GM12801 (cell line): Measurements from ENCODE around the gene COQ2.

ENCODE experiments used
- CTCF ChIP-seq: IDR thresholded peaks from one replicate; pipeline ENCODE4 v1.5.1; 2011; ENCODE audit warnings: control low read depth; ENCODE audit not compliant: insufficient read length; ENCODE audit errors: extremely low read depth

COQ2 gene

GRCh38 chr4:83272900-83273299 is 11.7 kb downstream of the COQ2 start:
- no peak for TF ChIP-seq CTCF

GRCh38 chr4:83269256-83269655 is 15.3 kb downstream of the COQ2 start:
- TF ChIP-seq CTCF, result no peak

- no peak for TF ChIP-seq CTCF
These were observed 16.1 kb downstream of the COQ2 start for GRCh38 chr4:83268491-83268890.

- TF ChIP-seq CTCF, result no peak
These were observed 16.6 kb downstream of the COQ2 start for GRCh38 chr4:83267830-83268475.

- TF ChIP-seq CTCF, result no peak
These were observed 17.3 kb downstream of the COQ2 start for GRCh38 chr4:83267121-83267829.

GRCh38 chr4:83266689-83267088 is 17.9 kb downstream of the COQ2 start:
- TF ChIP-seq CTCF, result no peak

GRCh38 chr4:83263106-83263505 is 21.5 kb downstream of the COQ2 start:
- TF ChIP-seq CTCF, result no peak
